Measurements from ENCODE around the gene RAD9B.

RAD9B gene

DNA sequence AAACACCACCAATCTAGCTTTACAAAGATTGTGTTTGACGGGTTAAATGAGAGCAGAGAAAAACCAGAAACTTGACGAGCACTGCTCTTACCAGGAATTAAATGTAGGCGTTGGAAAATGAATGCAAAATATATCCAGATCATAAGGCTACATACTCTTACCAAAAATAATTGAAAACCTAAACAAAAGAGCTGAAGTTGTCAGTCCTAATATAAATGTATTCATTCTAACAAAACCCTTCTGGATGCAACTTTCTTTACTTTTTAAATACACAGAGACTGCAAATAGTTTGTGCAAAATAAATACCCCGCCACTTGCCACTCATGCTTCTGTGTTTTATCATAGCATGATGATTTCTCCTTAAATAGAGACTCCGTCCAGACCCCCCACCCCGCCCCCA, 32.7 kb downstream of the RAD9B start:
- CTCF ChIA-PET: interaction anchor here (0.8 to 3.4 kb wide), 4 partner anchors 9 to 66 kb away, joined by 3 to 21 read pairs (median 7); no protein-coding TSS in a partner anchor
- no peak overlapping the region for H3K27ac ChIP-seq (ENCODE audit: insufficient read depth in 1 of 2, low read depth in 1 of 2, low read length in 2 of 2, poor library complexity in 1 of 2, severe bottlenecking in 2 of 2)
- no peaks in the 10 kb centered on the region for H3K4me1 ChIP-seq (ENCODE audit: control extremely low read depth in 1 of 4, control insufficient read depth in 4 of 4, insufficient read depth in 4 of 4, low read length in 3 of 4)
- H3K36me3 ChIP-seq (ENCODE audit: control insufficient read depth in 4 of 4, insufficient read depth in 4 of 4, low read length in 3 of 4): peaks cover 36 to 72% (median 62%) of the 10 kb centered on the region in 4 experiments
- no peak for DNase-seq
- POLR2A ChIA-PET: interaction anchor here (1.1 kb wide), 1 partner anchor 10 kb away, joined by 3 read pairs; no protein-coding TSS in a partner anchor
- H3K27me3 ChIP-seq (replicated peaks in 2 of 5; ENCODE audit: control insufficient read depth in 4 of 5, insufficient read depth in 5 of 5, low read length in 4 of 5): no peaks in the 10 kb centered on the region
- H3K9me3 ChIP-seq (ENCODE audit: control extremely low read depth in 1 of 5, control insufficient read depth in 4 of 5, insufficient read depth in 2 of 5, low read depth in 1 of 5, low read length in 4 of 5): no peaks in the 10 kb centered on the region
- no peak overlapping the region for H3K4me3 ChIP-seq (ENCODE audit: control insufficient read depth in 1 of 7, extremely low read depth in 1 of 7, insufficient read depth in 4 of 7, low read depth in 2 of 7, low read length in 6 of 7)
- 100% methylated on average over 1 of the region's 6 CpGs for WGBS (ENCODE audit: insufficient coverage)

DNA sequence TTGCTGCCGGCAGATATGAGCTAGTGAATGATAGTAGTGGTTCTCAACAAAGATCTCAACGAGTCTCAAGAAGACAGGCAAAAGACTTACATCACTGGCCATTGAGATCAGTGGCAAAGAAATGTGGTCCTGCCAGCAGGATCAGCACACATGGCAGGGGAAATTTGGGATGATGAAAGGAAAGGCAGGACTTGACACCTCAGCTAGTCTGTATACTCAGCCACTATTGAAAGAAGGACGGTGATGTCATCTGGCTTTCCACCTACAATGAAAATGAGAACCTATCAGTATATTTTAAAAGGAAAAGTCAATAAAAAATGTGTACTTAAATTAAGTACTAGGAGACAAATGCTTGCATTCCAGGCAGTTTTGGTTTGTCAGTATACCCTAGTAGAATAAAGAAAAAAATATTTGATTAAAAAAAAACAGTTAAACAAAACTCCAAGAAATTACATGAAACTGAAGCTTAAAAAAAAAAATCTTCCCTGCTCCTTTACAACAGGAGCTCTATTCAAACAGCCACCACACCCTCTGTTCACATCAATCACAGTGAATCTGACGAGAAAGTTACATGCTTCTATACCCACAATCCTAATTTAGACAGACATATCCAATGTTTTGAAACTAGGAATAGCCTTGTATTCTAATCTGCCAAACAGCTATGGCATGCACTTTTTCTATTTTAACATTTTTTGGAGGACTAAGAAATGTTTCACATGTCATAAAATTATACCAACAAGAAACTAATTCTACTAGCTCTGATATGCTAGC, 34.9 kb downstream of the RAD9B start:
- H3K27me3 ChIP-seq (replicated peaks in 2 of 5; ENCODE audit: control insufficient read depth in 4 of 5, insufficient read depth in 5 of 5, low read length in 4 of 5): no peaks in the 10 kb centered on the region
- no peak overlapping the region for H3K4me3 ChIP-seq (ENCODE audit: control insufficient read depth in 1 of 7, extremely low read depth in 1 of 7, insufficient read depth in 4 of 7, low read depth in 2 of 7, low read length in 6 of 7)
- H3K4me1 ChIP-seq (ENCODE audit: control extremely low read depth in 1 of 4, control insufficient read depth in 4 of 4, insufficient read depth in 4 of 4, low read length in 3 of 4): no peaks in the 10 kb centered on the region
- ChIA-PET CTCF (interaction anchor here (0.5 to 5.2 kb wide), 6 partner anchors 9 to 273 kb away, joined by 3 to 30 read pairs (median 4); no protein-coding TSS in a partner anchor), POLR2A (no interaction called here)
- 88% methylated on average over 1 of the region's 4 CpGs for WGBS (ENCODE audit: insufficient coverage)
- H3K9me3 ChIP-seq (ENCODE audit: control extremely low read depth in 1 of 5, control insufficient read depth in 4 of 5, insufficient read depth in 2 of 5, low read depth in 1 of 5, low read length in 4 of 5): no peaks in the 10 kb centered on the region
- DNase-seq: no peak
- H3K36me3 ChIP-seq (ENCODE audit: control insufficient read depth in 4 of 4, insufficient read depth in 4 of 4, low read length in 3 of 4): peaks cover 34 to 75% (median 58%) of the 10 kb centered on the region in 4 experiments
- no peak overlapping the region for H3K27ac ChIP-seq (ENCODE audit: insufficient read depth in 1 of 2, low read depth in 1 of 2, low read length in 2 of 2, poor library complexity in 1 of 2, severe bottlenecking in 2 of 2)

- WGBS (ENCODE audit: insufficient coverage): 96% methylated on average over 9 of the region's 9 CpGs
- no peak overlapping the region for H3K4me3 ChIP-seq (ENCODE audit: control insufficient read depth in 1 of 7, extremely low read depth in 1 of 7, insufficient read depth in 4 of 7, low read depth in 2 of 7, low read length in 6 of 7)
- H3K36me3 ChIP-seq (ENCODE audit: control insufficient read depth in 4 of 4, insufficient read depth in 4 of 4, low read length in 3 of 4): peaks cover 29 to 77% (median 58%) of the 10 kb centered on the region in 4 experiments
- POLR2A ChIA-PET: no interaction called here
- H3K27ac ChIP-seq (ENCODE audit: insufficient read depth in 1 of 2, low read depth in 1 of 2, low read length in 2 of 2, poor library complexity in 1 of 2, severe bottlenecking in 2 of 2): no peak overlapping the region
- H3K4me1 ChIP-seq (ENCODE audit: control extremely low read depth in 1 of 4, control insufficient read depth in 4 of 4, insufficient read depth in 4 of 4, low read length in 3 of 4): no peaks in the 10 kb centered on the region
- no peak for DNase-seq
- H3K27me3 ChIP-seq (replicated peaks in 2 of 5; ENCODE audit: control insufficient read depth in 4 of 5, insufficient read depth in 5 of 5, low read length in 4 of 5): no peaks in the 10 kb centered on the region
- no peaks in the 10 kb centered on the region for H3K9me3 ChIP-seq (ENCODE audit: control extremely low read depth in 1 of 5, control insufficient read depth in 4 of 5, insufficient read depth in 2 of 5, low read depth in 1 of 5, low read length in 4 of 5)
- CTCF ChIA-PET: interaction anchor here (0.5 to 6.2 kb wide), 8 partner anchors 9 to 65 kb away, joined by 3 to 44 read pairs (median 5); no protein-coding TSS in a partner anchor
These were observed 35.7 kb downstream of the RAD9B start for GRCh38 chr12:110537605-110538409.

DNA sequence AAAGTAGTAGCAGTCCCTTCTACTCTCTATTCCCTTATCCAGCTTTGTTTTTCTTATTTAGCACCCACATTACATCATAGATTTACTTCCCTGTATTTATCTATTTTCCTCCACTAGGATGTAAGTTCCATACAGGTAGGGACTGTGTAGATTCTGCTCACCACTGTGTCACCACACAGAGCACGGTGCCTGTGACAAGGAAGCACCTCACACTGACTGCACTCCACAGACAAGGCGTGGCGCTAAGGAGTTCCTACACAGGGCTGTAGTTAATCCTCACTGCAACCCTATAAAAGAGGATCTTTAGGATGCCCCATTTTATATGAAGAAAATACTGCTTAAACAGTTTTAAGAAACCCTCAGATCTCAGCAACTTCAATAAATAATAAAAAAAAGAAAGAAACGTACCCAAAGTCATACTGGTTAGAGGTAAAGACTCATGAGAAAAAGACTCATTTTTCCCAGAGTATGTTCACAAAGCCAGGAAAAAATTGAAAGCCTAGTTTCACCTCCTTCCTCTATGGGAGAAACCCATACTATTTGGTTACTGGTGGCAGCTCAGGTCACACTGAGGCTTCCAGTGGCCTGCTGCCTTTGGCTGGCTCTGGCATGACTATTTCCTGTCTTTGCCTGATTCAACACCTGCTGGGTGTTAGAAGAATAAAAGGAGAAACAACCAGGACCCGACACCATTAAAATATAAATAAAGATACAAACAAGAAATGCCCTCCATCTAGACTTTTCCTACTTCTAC, 36.9 kb downstream of the RAD9B start:
- H3K9me3 ChIP-seq (ENCODE audit: control extremely low read depth in 1 of 5, control insufficient read depth in 4 of 5, insufficient read depth in 2 of 5, low read depth in 1 of 5, low read length in 4 of 5): no peaks in the 10 kb centered on the region
- no CpG with 5 or more reads among the region's 5 CpGs for WGBS (ENCODE audit: insufficient coverage)
- no peaks in the 10 kb centered on the region for H3K27me3 ChIP-seq (replicated peaks in 2 of 5; ENCODE audit: control insufficient read depth in 4 of 5, insufficient read depth in 5 of 5, low read length in 4 of 5)
- POLR2A ChIA-PET: no interaction called here
- H3K27ac ChIP-seq (ENCODE audit: insufficient read depth in 1 of 2, low read depth in 1 of 2, low read length in 2 of 2, poor library complexity in 1 of 2, severe bottlenecking in 2 of 2): peak overlapping the region in 1 of 2 experiments; percentile 23
- H3K4me1 ChIP-seq (ENCODE audit: control extremely low read depth in 1 of 4, control insufficient read depth in 4 of 4, insufficient read depth in 4 of 4, low read length in 3 of 4): no peaks in the 10 kb centered on the region
- CTCF ChIA-PET: interaction anchor here (0.7 to 6.2 kb wide), 8 partner anchors 11 to 63 kb away, joined by 3 to 44 read pairs (median 3); no protein-coding TSS in a partner anchor
- DNase-seq: no peak
- no peak overlapping the region for H3K4me3 ChIP-seq (ENCODE audit: control insufficient read depth in 1 of 7, extremely low read depth in 1 of 7, insufficient read depth in 4 of 7, low read depth in 2 of 7, low read length in 6 of 7)
- peaks cover 29 to 83% (median 59%) of the 10 kb centered on the region in 4 experiments for H3K36me3 ChIP-seq (ENCODE audit: control insufficient read depth in 4 of 4, insufficient read depth in 4 of 4, low read length in 3 of 4)

DNA sequence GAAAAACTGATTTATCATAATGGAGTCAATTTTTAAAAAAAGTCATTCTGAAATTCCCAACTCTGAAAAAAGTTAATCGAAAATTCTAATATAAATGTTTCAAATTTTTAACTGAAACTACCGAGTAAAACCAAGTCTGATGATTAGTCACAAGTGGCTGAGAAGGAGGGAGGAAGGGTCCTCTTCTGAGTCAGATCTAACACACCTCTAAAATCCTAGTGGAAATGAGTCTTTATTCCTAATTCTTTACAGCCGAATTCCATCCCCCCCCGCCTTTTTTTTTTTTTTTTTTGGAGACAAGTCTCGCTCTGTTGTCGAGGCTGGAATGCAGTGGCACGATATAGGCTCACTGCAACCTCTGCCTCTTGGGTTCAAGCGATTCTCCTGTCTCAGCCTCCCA, 37.9 kb downstream of the RAD9B start:
- DNase-seq: no peak
- no peaks in the 10 kb centered on the region for H3K4me1 ChIP-seq (ENCODE audit: control extremely low read depth in 1 of 4, control insufficient read depth in 4 of 4, insufficient read depth in 4 of 4, low read length in 3 of 4)
- H3K9me3 ChIP-seq (ENCODE audit: control extremely low read depth in 1 of 5, control insufficient read depth in 4 of 5, insufficient read depth in 2 of 5, low read depth in 1 of 5, low read length in 4 of 5): no peaks in the 10 kb centered on the region
- WGBS (ENCODE audit: insufficient coverage): 100% methylated on average over 2 of the region's 8 CpGs
- ChIA-PET POLR2A (interaction anchor here (0.6 kb wide), 1 partner anchor 30 kb away, joined by 3 read pairs; no protein-coding TSS in a partner anchor), CTCF (interaction anchor here (0.9 to 6.2 kb wide), 6 partner anchors 12 to 62 kb away, joined by 3 to 44 read pairs (median 5); no protein-coding TSS in a partner anchor)
- H3K36me3 ChIP-seq (ENCODE audit: control insufficient read depth in 4 of 4, insufficient read depth in 4 of 4, low read length in 3 of 4): peaks cover 29 to 83% (median 56%) of the 10 kb centered on the region in 4 experiments
- no peak overlapping the region for H3K27ac ChIP-seq (ENCODE audit: insufficient read depth in 1 of 2, low read depth in 1 of 2, low read length in 2 of 2, poor library complexity in 1 of 2, severe bottlenecking in 2 of 2)
- no peaks in the 10 kb centered on the region for H3K27me3 ChIP-seq (replicated peaks in 2 of 5; ENCODE audit: control insufficient read depth in 4 of 5, insufficient read depth in 5 of 5, low read length in 4 of 5)
- H3K4me3 ChIP-seq (ENCODE audit: control insufficient read depth in 1 of 7, extremely low read depth in 1 of 7, insufficient read depth in 4 of 7, low read depth in 2 of 7, low read length in 6 of 7): no peak overlapping the region

DNA sequence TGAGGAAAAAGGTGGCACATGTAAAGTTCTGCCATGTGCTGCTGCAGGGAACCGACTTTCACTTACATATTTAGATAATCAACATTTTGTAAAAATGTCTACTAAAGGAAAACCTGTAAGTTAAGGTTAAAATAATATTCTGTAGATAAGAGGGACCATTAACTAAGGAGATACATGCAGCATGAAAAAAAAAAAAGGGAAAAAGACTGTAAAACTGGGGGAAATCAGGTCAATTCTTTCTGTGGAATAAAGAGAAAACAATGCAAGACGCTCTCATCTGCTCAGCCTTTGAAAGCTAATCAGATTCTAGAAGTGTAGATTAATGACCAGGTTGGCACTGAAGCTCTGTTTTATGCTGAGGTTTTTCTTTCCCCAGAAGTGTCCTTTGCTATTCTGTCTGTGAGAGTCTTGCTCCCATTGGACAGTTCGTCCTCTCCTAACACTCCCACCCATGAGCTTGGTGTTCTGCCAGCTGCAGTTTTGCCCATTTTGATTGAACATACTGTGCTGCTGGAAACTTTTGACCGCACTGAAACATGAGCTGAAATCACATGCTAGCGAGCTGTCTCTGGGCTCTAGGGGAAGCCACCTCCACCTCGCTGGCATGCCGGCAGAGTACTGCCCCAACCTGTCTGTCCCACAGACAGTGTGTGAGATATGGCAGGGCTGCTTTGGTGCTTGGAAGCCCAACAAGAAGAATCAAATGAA, 41.3 kb downstream of the RAD9B start:
- Histone ChIP-seq H3K4me3 (ENCODE audit: control insufficient read depth in 1 of 7, extremely low read depth in 1 of 7, insufficient read depth in 4 of 7, low read depth in 2 of 7, low read length in 6 of 7) (no peak overlapping the region), H3K27me3 (replicated peaks in 2 of 5; ENCODE audit: control insufficient read depth in 4 of 5, insufficient read depth in 5 of 5, low read length in 4 of 5) (no peaks in the 10 kb centered on the region), H3K9me3 (ENCODE audit: control extremely low read depth in 1 of 5, control insufficient read depth in 4 of 5, insufficient read depth in 2 of 5, low read depth in 1 of 5, low read length in 4 of 5) (no peaks in the 10 kb centered on the region), H3K27ac (ENCODE audit: insufficient read depth in 1 of 2, low read depth in 1 of 2, low read length in 2 of 2, poor library complexity in 1 of 2, severe bottlenecking in 2 of 2) (peak overlapping the region in 1 of 2 experiments; percentile 29), H3K4me1 (ENCODE audit: control extremely low read depth in 1 of 4, control insufficient read depth in 4 of 4, insufficient read depth in 4 of 4, low read length in 3 of 4) (no peaks in the 10 kb centered on the region), H3K36me3 (ENCODE audit: control insufficient read depth in 4 of 4, insufficient read depth in 4 of 4, low read length in 3 of 4) (peaks cover 10 to 63% (median 40%) of the 10 kb centered on the region in 4 experiments)
- 93% methylated on average over 5 of the region's 7 CpGs for WGBS (ENCODE audit: insufficient coverage)
- CTCF ChIA-PET: interaction anchor here (0.8 to 6.2 kb wide), 8 partner anchors 9 to 155 kb away, joined by 3 to 44 read pairs (median 4); no protein-coding TSS in a partner anchor
- POLR2A ChIA-PET: interaction anchor here (0.6 kb wide), 1 partner anchor 19 kb away, joined by 5 read pairs; no protein-coding TSS in a partner anchor
- DNase-seq: no peak

All from common myeloid progenitor, CD34-positive (primary cell).